ENCODE results near the gene DIS3L2.

GRCh38 chr2:232183279-232183678 is 221.8 kb downstream of the DIS3L2 start:
- TF ChIP-seq CTCF (IDR thresholded peaks at IDR 0.05): no peak
- no peak for TF ChIP-seq POLR2A (IDR thresholded peaks at IDR 0.05)
- TF ChIP-seq EP300 (IDR thresholded peaks at IDR 0.05): no peak
